ES-I3 (cell line): ENCODE measurements around the gene ACIN1.

ENCODE experiments used
- H3K36me3 ChIP-seq: 2 replicates; pipeline ENCODE4 v1.6.1; 2013; ENCODE audit warnings: mild to moderate bottlenecking, low read length, control low read depth, moderate library complexity; ENCODE audit not compliant: insufficient read depth
- H3K4me1 ChIP-seq: 2 replicates; pipeline ENCODE4 v1.6.1; 2013; ENCODE audit warnings: mild to moderate bottlenecking, control low read depth, low read length; ENCODE audit not compliant: insufficient read depth
- H3K9ac ChIP-seq: 2 replicates; pipeline ENCODE4 v1.6.1; 2013; ENCODE audit warnings: low read depth, mild to moderate bottlenecking, low read length, moderate library complexity
- H3K9me3 ChIP-seq: 2 replicates; pipeline ENCODE4 v1.6.1; 2013; ENCODE audit warnings: mild to moderate bottlenecking, low read length, moderate library complexity; ENCODE audit not compliant: control insufficient read depth, insufficient read depth

Gene ACIN1

DNA sequence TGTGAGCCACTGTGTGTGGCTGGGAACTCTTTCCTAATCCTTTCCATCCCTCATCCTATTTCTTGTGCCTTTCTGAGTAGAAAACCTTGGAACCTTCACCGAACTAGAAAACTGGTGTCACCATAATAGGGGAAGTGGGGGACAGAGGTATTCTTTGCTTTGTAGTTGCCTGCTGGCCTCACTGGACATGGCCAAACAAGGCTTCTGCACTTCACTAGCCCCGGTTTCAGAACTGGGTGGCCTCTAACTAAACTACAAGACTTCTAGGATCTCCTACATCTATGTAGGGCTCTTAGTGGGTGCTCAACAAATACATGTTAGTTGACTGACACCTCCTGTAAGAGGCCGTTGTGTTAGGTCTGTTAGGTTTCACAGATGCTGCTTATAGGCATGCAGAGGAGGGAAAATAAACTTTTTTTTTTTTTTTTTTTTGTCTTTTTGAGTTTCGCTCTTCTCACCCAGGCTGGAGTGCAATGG lies 10.4 kb upstream of the ACIN1 start:
- Histone ChIP-seq H3K9me3 (no peaks in the 10 kb centered on the region), H3K4me1 (peaks cover 25% of the 10 kb centered on the region), H3K36me3 (no peaks in the 10 kb centered on the region), H3K9ac (no peak overlapping the region)

DNA sequence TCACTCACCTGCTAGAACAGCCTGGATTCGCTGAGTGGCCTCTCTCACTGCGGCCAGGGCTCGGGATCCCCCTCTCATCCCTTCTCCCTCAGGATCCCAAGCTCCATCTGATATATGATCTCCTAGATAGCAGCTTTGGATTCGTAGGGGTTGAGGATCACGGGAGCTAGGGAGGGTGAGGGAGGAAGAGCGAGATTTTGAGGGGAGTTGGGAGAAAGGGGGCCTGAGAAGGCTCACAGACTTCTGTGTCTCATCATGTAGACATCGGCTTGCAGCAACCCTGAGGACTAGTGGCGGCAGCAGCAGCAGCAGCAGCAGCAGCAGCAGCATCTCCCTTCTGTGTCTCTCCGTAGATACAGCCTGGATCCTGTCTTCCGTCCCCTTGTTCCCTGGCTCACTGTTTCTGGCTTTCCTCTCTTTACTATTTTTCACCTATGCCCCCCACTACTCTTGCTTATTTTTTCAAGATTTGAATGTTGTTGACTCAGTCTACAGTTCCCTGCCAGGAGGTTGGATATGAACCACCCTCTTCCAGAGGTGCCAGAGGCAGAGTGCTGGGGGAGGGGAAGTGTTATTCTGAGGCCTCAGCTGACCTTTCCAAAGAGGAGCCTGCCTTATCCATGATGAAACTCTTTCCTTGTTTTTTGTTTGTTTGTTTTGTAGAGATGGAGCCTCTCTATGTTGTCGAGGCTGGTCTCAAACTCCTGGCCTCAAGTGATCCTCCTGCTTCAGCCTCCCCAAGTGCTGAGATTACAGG lies 9.8 kb upstream of the ACIN1 start, which contains the start of gene CIROP:
TSS of gene CIROP (minus strand) at position 399 of the 757 bp plus-strand sequence. CDS start at position 330, 69 bp downstream.
- H3K36me3 ChIP-seq: no peaks in the 10 kb centered on the region
- no peaks in the 10 kb centered on the region for H3K9me3 ChIP-seq
- H3K9ac ChIP-seq: no peak within 1 kb of the TSS; the same call in 1 of the 2 replicates
- H3K4me1 ChIP-seq: peaks cover 25% of the 10 kb centered on the region

DNA sequence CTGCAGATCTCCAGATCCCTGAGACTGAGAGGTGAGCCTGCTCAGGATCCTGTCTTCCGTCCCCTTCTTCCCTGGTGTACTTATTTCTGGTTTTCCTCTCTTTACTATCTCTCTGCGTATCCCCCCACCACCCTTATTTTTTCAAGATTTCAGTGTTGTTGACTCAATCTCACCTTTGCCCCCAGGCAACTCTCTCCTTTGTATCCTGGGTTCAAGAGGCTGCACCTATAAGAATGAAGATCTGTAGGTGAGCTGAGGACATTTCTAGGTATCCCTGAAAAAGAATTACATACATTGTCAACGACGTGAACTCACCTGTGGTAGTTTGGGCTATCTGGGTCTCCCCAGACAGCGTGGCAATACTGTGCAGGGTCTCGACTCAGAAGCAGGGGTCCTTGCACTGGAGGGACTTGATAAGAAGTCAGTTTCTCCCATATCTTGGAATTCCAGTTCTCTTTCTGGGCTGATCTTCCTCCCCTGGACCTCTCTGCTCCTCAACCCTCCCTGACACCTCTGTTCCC lies 9.2 kb upstream of the ACIN1 start:
- Histone ChIP-seq H3K36me3 (no peaks in the 10 kb centered on the region), H3K9me3 (no peaks in the 10 kb centered on the region), H3K4me1 (peaks cover 25% of the 10 kb centered on the region), H3K9ac (no peak overlapping the region)

- Histone ChIP-seq H3K9me3 (no peaks in the 10 kb centered on the region), H3K9ac (no peak overlapping the region), H3K4me1 (peaks cover 25% of the 10 kb centered on the region), H3K36me3 (0 out of 2 replicates have a peak, but pooled peaks cover under 1% of the 10 kb centered on the region)
Observed at GRCh38 chr14:23103581-23103980, 8.6 kb upstream of the ACIN1 start.

DNA sequence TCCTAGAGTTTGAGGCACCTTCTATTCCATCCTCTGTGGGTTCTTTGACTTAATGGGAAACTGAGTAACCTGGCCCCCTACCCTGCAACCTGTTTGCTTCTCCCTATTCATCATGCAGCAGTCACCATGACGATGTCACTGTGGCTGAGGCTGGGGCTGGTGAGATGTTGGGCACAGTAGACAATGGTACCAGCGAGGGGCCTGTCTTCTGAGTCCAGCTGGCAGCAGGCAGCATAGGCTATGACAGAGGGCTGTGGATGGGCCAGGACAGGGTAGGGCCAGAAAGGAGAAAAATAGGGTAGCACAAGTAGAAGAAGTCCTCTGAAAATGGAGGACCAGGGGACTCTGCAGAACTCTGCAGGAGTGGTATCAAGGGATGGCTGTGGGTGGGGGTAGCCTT lies 7.9 kb upstream of the ACIN1 start:
- peaks cover 25% of the 10 kb centered on the region for H3K4me1 ChIP-seq
- H3K9me3 ChIP-seq: no peaks in the 10 kb centered on the region
- H3K9ac ChIP-seq: no peak overlapping the region
- H3K36me3 ChIP-seq: peaks cover 8% of the 10 kb centered on the region; the same call in 1 of the 2 replicates

- Histone ChIP-seq H3K9me3 (no peaks in the 10 kb centered on the region), H3K36me3 (peaks cover 9% of the 10 kb centered on the region; the same call in 1 of the 2 replicates), H3K9ac (no peak overlapping the region), H3K4me1 (peaks cover 25% of the 10 kb centered on the region)
Observed at GRCh38 chr14:23101986-23102625, 7.2 kb upstream of the ACIN1 start.

GRCh38 chr14:23101213-23101970 lies 6.5 kb upstream of the ACIN1 start:
- peaks cover 9% of the 10 kb centered on the region; the same call in 1 of the 2 replicates for H3K36me3 ChIP-seq
- H3K9me3 ChIP-seq: no peaks in the 10 kb centered on the region
- no peak overlapping the region for H3K9ac ChIP-seq
- peaks cover 19% of the 10 kb centered on the region for H3K4me1 ChIP-seq

GRCh38 chr14:23099212-23099861 lies 4.4 kb upstream of the ACIN1 start:
- Histone ChIP-seq H3K4me1 (0 out of 2 replicates have a peak, but pooled peaks cover 4% of the 10 kb centered on the region), H3K36me3 (peaks cover 9% of the 10 kb centered on the region; the same call in 1 of the 2 replicates), H3K9ac (no peak overlapping the region), H3K9me3 (no peaks in the 10 kb centered on the region)

- H3K4me1 ChIP-seq: peaks cover 5% of the 10 kb centered on the region; the same call in 1 of the 2 replicates
- H3K9ac ChIP-seq: no peak overlapping the region
- H3K36me3 ChIP-seq: peaks cover 9% of the 10 kb centered on the region; the same call in 1 of the 2 replicates
- H3K9me3 ChIP-seq: no peaks in the 10 kb centered on the region
Observed at GRCh38 chr14:23097786-23098185, 2.9 kb upstream of the ACIN1 start.

DNA sequence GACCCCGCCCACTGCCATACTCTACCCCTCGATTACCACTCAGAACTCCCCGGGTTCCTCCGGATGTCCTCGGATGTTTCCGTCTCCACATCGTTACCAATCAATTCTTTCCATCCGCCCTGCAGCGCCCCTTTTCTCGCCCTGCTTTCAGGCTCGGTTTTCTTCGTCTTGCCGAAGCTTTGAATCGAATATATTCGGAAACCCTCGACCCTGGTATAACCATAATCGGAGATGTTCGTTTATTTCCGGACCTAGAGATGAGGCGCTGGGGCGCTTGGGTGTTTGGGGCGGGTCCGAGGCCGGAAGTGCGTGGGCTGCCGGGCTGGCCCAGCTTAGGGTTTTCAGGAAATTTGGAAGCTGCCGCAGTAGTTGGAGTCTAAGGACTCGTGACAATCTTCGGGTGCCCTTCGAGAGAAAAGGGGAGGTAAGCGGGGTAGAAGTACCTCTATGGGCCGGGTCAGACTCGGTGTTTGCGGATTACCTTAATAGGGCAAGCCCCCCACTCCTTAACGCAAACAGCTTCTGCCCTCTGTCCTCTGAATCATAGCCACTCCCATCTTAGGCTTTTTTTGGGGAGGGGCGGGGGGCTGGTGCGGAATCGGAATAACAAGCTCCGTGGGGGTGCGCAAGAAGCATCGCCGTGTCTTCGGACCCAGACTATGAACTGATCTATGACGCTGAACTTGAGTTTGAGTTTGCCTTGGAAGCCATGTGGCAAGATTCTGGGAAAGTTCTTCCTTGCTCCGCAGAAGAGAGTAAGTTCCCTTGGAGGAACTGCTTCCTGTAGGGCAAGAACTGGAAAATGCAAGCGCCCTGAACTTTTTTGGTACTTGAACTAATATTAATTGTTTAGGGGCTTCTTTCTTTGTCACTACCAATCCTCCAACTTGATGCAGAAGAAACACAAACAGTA lies 516 bp upstream of the ACIN1 start, which contains the start of gene C14orf119:
TSS of gene C14orf119 (plus strand) at position 310 of the 913 bp plus-strand sequence. CDS start 2,154 bp downstream, outside the sequence.
- H3K4me1 ChIP-seq: peaks cover 5% of the 10 kb centered on the region; the same call in 1 of the 2 replicates
- no peaks in the 10 kb centered on the region for H3K9me3 ChIP-seq
- H3K36me3 ChIP-seq: peaks cover 17% of the 10 kb centered on the region; the same call in 1 of the 2 replicates
- peak within 1 kb of the TSS; percentile 86 for H3K9ac ChIP-seq

DNA sequence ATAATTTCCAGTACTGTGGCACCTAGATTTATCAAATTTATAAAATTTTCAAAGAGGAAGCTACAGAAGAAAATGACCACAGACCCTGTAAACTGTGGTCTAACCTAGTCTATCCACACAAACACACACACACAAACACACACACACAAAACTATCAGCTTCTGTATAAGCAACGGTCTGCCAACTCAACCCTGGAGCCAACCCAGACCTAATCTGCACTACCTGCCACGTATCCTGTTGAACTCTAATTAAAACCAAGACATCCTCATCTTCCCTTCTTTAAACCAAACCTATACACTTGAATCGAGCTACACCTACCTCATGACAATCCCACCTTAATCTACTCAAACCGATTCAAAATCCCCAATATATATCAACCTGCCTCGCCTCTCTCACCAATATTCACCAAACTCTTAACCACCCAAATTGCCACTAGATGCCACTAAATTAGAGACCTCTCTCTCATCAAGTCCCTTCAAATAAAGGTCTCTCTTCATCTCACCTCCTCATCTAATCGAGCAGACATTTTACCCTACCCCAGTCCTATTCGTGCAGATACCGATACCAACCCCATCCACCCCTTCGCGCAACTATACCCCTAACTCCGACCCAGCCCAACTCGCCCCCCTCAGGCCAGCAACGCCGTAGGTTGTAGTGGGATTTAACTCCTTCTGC lies 808 bp downstream of the ACIN1 start:
- Histone ChIP-seq H3K9ac (peak overlapping the region; percentile 86), H3K4me1 (peaks cover 5% of the 10 kb centered on the region; the same call in 1 of the 2 replicates), H3K36me3 (peaks cover 29% of the 10 kb centered on the region), H3K9me3 (no peaks in the 10 kb centered on the region)

DNA sequence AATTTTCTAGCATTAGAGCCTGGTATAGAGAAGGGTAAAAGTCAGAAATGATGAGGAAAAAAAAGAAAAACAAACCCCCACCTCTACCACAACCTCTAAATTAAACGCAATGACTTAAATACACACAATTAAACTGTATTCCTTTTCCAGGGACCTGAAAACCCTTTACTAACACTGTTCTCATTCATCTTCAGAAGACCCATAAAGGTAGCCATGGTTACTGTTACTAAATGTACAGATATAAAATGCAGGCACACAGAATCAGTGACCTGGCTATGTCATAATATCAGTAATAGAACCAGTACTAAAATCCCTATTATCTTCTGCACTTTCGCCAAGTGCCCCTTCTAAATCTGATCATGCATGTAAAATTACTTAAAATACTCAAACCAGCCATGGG lies 1.4 kb downstream of the ACIN1 start:
- H3K4me1 ChIP-seq: peaks cover 5% of the 10 kb centered on the region; the same call in 1 of the 2 replicates
- H3K36me3 ChIP-seq: peaks cover 28% of the 10 kb centered on the region
- H3K9ac ChIP-seq: peak overlapping the region; percentile 86; the same call in 1 of the 2 replicates
- no peaks in the 10 kb centered on the region for H3K9me3 ChIP-seq
